SK-N-SH treated with all-trans-retinoic acid at 6 μM for 48 hours (cell line): ENCODE results near the gene CSRNP3.

Experiments
- PATZ1 ChIP-seq: fragments of 250-450 bp; sonication (Bioruptor Pico); IDR thresholded peaks from 2 replicates; pipeline ENCODE4 v1.8.0; 2020; ENCODE audit warnings: mild to moderate bottlenecking, moderate library complexity, borderline replicate concordance
- TCF4 ChIP-seq: fragments of 250-450 bp; sonication (Bioruptor Pico); IDR thresholded peaks from 2 replicates; pipeline ENCODE4 v1.8.0; 2021; ENCODE audit warnings: mild to moderate bottlenecking, moderate library complexity, borderline replicate concordance
- ZNF70 ChIP-seq: fragments of 450-650 bp; formaldehyde crosslinking; IDR thresholded peaks from 2 replicates; pipeline ENCODE4 v1.5.0; 2020; ENCODE audit warnings: mild to moderate bottlenecking, moderate library complexity

- TF ChIP-seq ZNF70 (CRISPR knock-in tag) (no peak), PATZ1 (CRISPR knock-in tag) (no peak), TCF4 (CRISPR knock-in tag) (no peak)
These were observed 14.6 kb upstream of the CSRNP3 start for GRCh38 chr2:165454905-165455304.
